Peyer's patch (tissue), 4 donors: ENCODE data around the gene RIMBP2.

Source experiments
- CTCF ChIP-seq, 6 experiments: fragments of 450-650 bp in 4 of 6; fragments of 200-600 bp in 2 of 6; sonication (generic) in 1 of 6; IDR thresholded peaks; one replicate each; pipeline ENCODE4 v1.5.1; 2017 to 2019; ENCODE audit warnings: antibody characterized with exemption in 6 of 6, mild to moderate bottlenecking in 3 of 6, moderate library complexity in 1 of 6
- POLR2A ChIP-seq, 2 donors: fragments of 450-650 bp; IDR thresholded peaks; one replicate each; pipeline ENCODE4 v1.5.1; 2017; ENCODE audit warnings: antibody characterized with exemption in 2 of 2, mild to moderate bottlenecking in 2 of 2, moderate library complexity in 2 of 2

DNA sequence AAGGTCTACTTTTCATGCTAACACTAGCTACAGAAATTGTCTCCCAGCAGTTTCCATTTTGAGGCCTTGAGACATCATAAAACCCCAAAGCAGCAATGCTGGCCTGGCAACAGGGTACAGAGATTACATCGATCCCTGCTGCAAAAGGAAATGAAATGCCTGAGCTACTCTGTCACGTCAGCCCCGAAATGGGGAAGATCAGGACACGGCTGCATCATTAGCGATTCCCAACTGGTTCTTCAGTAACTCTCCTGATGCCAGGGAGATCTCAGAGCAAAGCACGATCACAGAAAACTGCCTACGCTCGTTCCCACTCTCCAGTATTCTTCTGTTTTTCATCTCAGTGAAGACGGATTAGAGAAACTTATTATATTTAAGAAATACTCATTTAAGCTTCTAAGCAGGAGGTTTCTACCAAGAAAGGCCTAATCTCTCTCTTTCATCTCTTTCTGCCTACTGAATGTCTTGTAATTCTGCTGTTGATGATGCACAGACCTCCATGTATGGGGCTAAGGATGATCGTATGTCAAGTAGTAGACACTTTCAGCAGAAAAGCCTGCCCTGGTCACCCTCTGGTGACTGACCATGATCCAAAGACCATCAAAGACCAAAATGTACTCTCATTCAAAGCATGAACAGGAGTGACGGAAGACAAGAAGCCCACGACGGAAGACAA, 168.5 kb downstream of the RIMBP2 start:
- no peak for TF ChIP-seq POLR2A (IDR thresholded peaks at IDR 0.05)
- no peak for TF ChIP-seq CTCF (IDR thresholded peaks at IDR 0.05)
